Omental fat pad (tissue), 4 donors: ENCODE measurements around the gene ZMYND11. TPM values are rescaled to one million over a fixed set of nuclear protein-coding genes. Genes with fewer than 3 reads are reported as not detected.
"Not testable (repeated sequence)": the region's sequence is repeated elsewhere in the genome, so short reads cannot be mapped to it uniquely, and the experiment has no call there.

ENCODE experiments used
- ATAC-seq: fragments of 150-250 bp; one replicate; pipeline ENCODE4 v1.9.1; 2016; ENCODE audit warnings: mild to moderate bottlenecking, moderate library complexity; ENCODE audit not compliant: low FRiP score
- DNase-seq: peaks from one replicate; pipeline ENCODE4 v3.0.0-alpha.2; 2019; ENCODE audit warnings: low spot score
- CTCF ChIP-seq, 3 donors: fragments of 450-650 bp; IDR thresholded peaks; one replicate each; pipeline ENCODE4 v1.5.1; 2016 to 2017; ENCODE audit warnings: antibody characterized with exemption in 3 of 3, mild to moderate bottlenecking in 3 of 3, moderate library complexity in 2 of 3
- small RNA-seq: library from RNA; depleted of rRNA; stranded (forward); fragments of <200 nt; gene quantifications from one replicate; pipeline ENCODE3, GENCODE V24; 2016
- total RNA-seq, 4 donors: library from RNA; depleted of rRNA; stranded (reverse); fragments of >200 nt; gene quantifications; one replicate each; pipeline ENCODE4 v1.1.0, GENCODE V29; 2016

Gene ZMYND11
- total RNA-seq, 4 donors from 2014 or later, result 59.5 to 69.8 (median 66.3) TPM

GRCh38 chr10:297567-297966 lies 162.3 kb downstream of the ZMYND11 start:
- no peak for TF ChIP-seq CTCF (IDR thresholded peaks at IDR 0.05)
- DNase-seq, result no peak
- ATAC-seq, result no peak

- no peak for DNase-seq
- no peak for TF ChIP-seq CTCF (IDR thresholded peaks at IDR 0.05)
- no peak for ATAC-seq
Measured at GRCh38 chr10:298033-298432, 162.8 kb downstream of the ZMYND11 start.

- ATAC-seq (no peak), DNase-seq (no peak)
- TF ChIP-seq CTCF (IDR thresholded peaks at IDR 0.05), result no peak
Measured at GRCh38 chr10:299512-299911, 164.3 kb downstream of the ZMYND11 start.

GRCh38 chr10:299969-300368 lies 164.7 kb downstream of the ZMYND11 start:
- TF ChIP-seq CTCF (IDR thresholded peaks at IDR 0.05), result no peak
- DNase-seq (no peak), ATAC-seq (no peak)

- not testable (repeated sequence) for ATAC-seq
Measured at GRCh38 chr10:300580-300979, 165.3 kb downstream of the ZMYND11 start.

GRCh38 chr10:301536-301935 lies 166.3 kb downstream of the ZMYND11 start:
- no peak for DNase-seq
- ATAC-seq, result no peak
- TF ChIP-seq CTCF (IDR thresholded peaks at IDR 0.05), result no peak

More at GRCh38 chr10:300580-300979, 165.3 kb downstream of the ZMYND11 start:
- DNase-seq, result not testable (repeated sequence)

Small RNA genes lying within 50 kb of the gene (small RNA-seq; reads per million reads assigned to genes)
- not detected for gene RNA5SP297
- gene RNA5SP298, result not detected

Other genes starting within 250 kb of the ZMYND11 start
- under 1 TPM in 1 of 4 donors, not detected in 3; 0.88 TPM for gene TUBB8, start 86.2 kb upstream of the ZMYND11 start, total RNA-seq